ENCODE measurements around the gene CDK5RAP2.
A peak's percentile ranks its signal among the peaks of the same experiment; 100 is the strongest.
"Not testable (repeated sequence)": the region's sequence is repeated elsewhere in the genome, so short reads cannot be mapped to it uniquely, and the experiment has no call there.

CDK5RAP2 gene

GRCh38 chr9:120592210-120592609 is 12.2 kb upstream of the CDK5RAP2 start:
- no peak for DNase-seq (ENCODE audit: low read depth in 2 of 2)

- no peak for DNase-seq (ENCODE audit: low read depth in 2 of 2)
Observed at GRCh38 chr9:120587328-120587727, 7.4 kb upstream of the CDK5RAP2 start.

GRCh38 chr9:120583958-120584369 is 4.0 kb upstream of the CDK5RAP2 start:
- peak in 1 of 2 donors; percentile 16 for DNase-seq (ENCODE audit: low read depth in 2 of 2)

GRCh38 chr9:120579139-120580050 is 572 bp downstream of the CDK5RAP2 start:
- DNase-seq (ENCODE audit: low read depth in 2 of 2), result no peak

GRCh38 chr9:120574473-120574872 is 5.5 kb downstream of the CDK5RAP2 start:
- no peak for DNase-seq (ENCODE audit: low read depth in 2 of 2)

GRCh38 chr9:120572472-120572871 is 7.5 kb downstream of the CDK5RAP2 start:
- DNase-seq (ENCODE audit: low read depth in 2 of 2), result no peak

GRCh38 chr9:120571443-120572257 is 8.3 kb downstream of the CDK5RAP2 start:
- no peak for DNase-seq (ENCODE audit: low read depth in 2 of 2)

- no peak for DNase-seq (ENCODE audit: low read depth in 2 of 2)
Observed at GRCh38 chr9:120570296-120570695, 9.7 kb downstream of the CDK5RAP2 start.

GRCh38 chr9:120569556-120569955 is 10.4 kb downstream of the CDK5RAP2 start:
- no peak for DNase-seq (ENCODE audit: low read depth in 2 of 2)

- no peak for DNase-seq (ENCODE audit: low read depth in 2 of 2)
Observed at GRCh38 chr9:120568816-120569215, 11.2 kb downstream of the CDK5RAP2 start.

- DNase-seq (ENCODE audit: low read depth in 2 of 2), result no peak
Observed at GRCh38 chr9:120567874-120568273, 12.1 kb downstream of the CDK5RAP2 start.

GRCh38 chr9:120567081-120567480 is 12.9 kb downstream of the CDK5RAP2 start:
- no peak for DNase-seq (ENCODE audit: low read depth in 2 of 2)

- no peak for DNase-seq (ENCODE audit: low read depth in 2 of 2)
Observed at GRCh38 chr9:120564589-120564988, 15.4 kb downstream of the CDK5RAP2 start.

- DNase-seq (ENCODE audit: low read depth in 2 of 2), result no peak
Observed at GRCh38 chr9:120562861-120563443, 17.0 kb downstream of the CDK5RAP2 start.

GRCh38 chr9:120561709-120562108 is 18.3 kb downstream of the CDK5RAP2 start:
- no peak for DNase-seq (ENCODE audit: low read depth in 2 of 2)

- DNase-seq (ENCODE audit: low read depth in 2 of 2), result no peak
Observed at GRCh38 chr9:120559546-120559945, 20.4 kb downstream of the CDK5RAP2 start.

GRCh38 chr9:120558454-120558853 is 21.5 kb downstream of the CDK5RAP2 start:
- DNase-seq (ENCODE audit: low read depth in 2 of 2), result no peak

- DNase-seq (ENCODE audit: low read depth in 2 of 2), result no peak
Observed at GRCh38 chr9:120557205-120557604, 22.8 kb downstream of the CDK5RAP2 start.

GRCh38 chr9:120556775-120557174 is 23.2 kb downstream of the CDK5RAP2 start:
- no peak for DNase-seq (ENCODE audit: low read depth in 2 of 2)

- no peak for DNase-seq (ENCODE audit: low read depth in 2 of 2)
Observed at GRCh38 chr9:120555839-120556238, 24.1 kb downstream of the CDK5RAP2 start.

- not testable (repeated sequence) for DNase-seq (ENCODE audit: low read depth in 2 of 2)
Observed at GRCh38 chr9:120552210-120552704, 27.7 kb downstream of the CDK5RAP2 start.
